Activated CD8-positive, alpha-beta memory T cell treated with anti-CD3 and anti-CD28 coated beads for 24 hours (primary cell): ENCODE results near the gene KDF1.
"Not testable (repeated sequence)": the region's sequence is repeated elsewhere in the genome, so short reads cannot be mapped to it uniquely, and the experiment has no call there.

ENCODE experiments used
- DNase-seq: peaks from one replicate; pipeline ENCODE4 v3.0.0-alpha.2; 2020

The KDF1 gene

GRCh38 chr1:26994020-26994786, 33.9 kb upstream of the KDF1 start:
- peak; percentile 62 for DNase-seq

GRCh38 chr1:26993237-26994019, 33.2 kb upstream of the KDF1 start, which contains the start of gene TRNP1:
TSS of gene TRNP1 (plus strand) at chr1:26993692. CDS start at chr1:26993787, 95 bp downstream.
- peak; percentile 90 for DNase-seq

GRCh38 chr1:26991310-26992116, 31.2 kb upstream of the KDF1 start:
- no peak for DNase-seq

- DNase-seq = not testable (repeated sequence)
Observed at GRCh38 chr1:26989403-26990109, 29.3 kb upstream of the KDF1 start.

GRCh38 chr1:26986658-26987057, 26.4 kb upstream of the KDF1 start:
- DNase-seq = no peak

- DNase-seq = no peak
Observed at GRCh38 chr1:26984291-26984690, 24.0 kb upstream of the KDF1 start.

GRCh38 chr1:26983863-26984262, 23.6 kb upstream of the KDF1 start:
- no peak for DNase-seq

- DNase-seq = no peak
Observed at GRCh38 chr1:26981146-26981846, 21.0 kb upstream of the KDF1 start.

GRCh38 chr1:26978901-26979300, 18.6 kb upstream of the KDF1 start:
- no peak for DNase-seq

- DNase-seq = no peak
Observed at GRCh38 chr1:26976621-26977510, 16.6 kb upstream of the KDF1 start.

- no peak for DNase-seq
Observed at GRCh38 chr1:26972821-26973220, 12.6 kb upstream of the KDF1 start.

- DNase-seq = no peak
Observed at GRCh38 chr1:26972390-26972789, 12.1 kb upstream of the KDF1 start.

- DNase-seq = no peak
Observed at GRCh38 chr1:26971590-26971989, 11.3 kb upstream of the KDF1 start.

- DNase-seq = no peak
Observed at GRCh38 chr1:26970810-26971209, 10.5 kb upstream of the KDF1 start.

GRCh38 chr1:26965628-26966027, 5.4 kb upstream of the KDF1 start:
- DNase-seq = no peak

GRCh38 chr1:26965213-26965612, 4.9 kb upstream of the KDF1 start:
- no peak for DNase-seq

- DNase-seq = no peak
Observed at GRCh38 chr1:26961826-26962225, 1.6 kb upstream of the KDF1 start.

- DNase-seq = no peak
Observed at GRCh38 chr1:26960625-26960966, 328 bp upstream of the KDF1 start.

GRCh38 chr1:26959270-26959669, 998 bp downstream of the KDF1 start:
- DNase-seq = no peak

- DNase-seq = no peak
Observed at GRCh38 chr1:26957306-26957705, 3.0 kb downstream of the KDF1 start.

- no peak for DNase-seq
Observed at GRCh38 chr1:26956321-26956720, 3.9 kb downstream of the KDF1 start.
